ENCODE measurements around the gene ALDH7A1.

GRCh38 chr5:126527892-126528291, 67.1 kb downstream of the ALDH7A1 start:
- TF ChIP-seq, protein P1, sequence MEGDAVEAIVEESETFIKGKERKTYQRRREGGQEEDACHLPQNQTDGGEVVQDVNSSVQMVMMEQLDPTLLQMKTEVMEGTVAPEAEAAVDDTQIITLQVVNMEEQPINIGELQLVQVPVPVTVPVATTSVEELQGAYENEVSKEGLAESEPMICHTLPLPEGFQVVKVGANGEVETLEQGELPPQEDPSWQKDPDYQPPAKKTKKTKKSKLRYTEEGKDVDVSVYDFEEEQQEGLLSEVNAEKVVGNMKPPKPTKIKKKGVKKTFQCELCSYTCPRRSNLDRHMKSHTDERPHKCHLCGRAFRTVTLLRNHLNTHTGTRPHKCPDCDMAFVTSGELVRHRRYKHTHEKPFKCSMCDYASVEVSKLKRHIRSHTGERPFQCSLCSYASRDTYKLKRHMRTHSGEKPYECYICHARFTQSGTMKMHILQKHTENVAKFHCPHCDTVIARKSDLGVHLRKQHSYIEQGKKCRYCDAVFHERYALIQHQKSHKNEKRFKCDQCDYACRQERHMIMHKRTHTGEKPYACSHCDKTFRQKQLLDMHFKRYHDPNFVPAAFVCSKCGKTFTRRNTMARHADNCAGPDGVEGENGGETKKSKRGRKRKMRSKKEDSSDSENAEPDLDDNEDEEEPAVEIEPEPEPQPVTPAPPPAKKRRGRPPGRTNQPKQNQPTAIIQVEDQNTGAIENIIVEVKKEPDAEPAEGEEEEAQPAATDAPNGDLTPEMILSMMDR (IDR thresholded peaks at IDR 0.05; ENCODE audit: borderline replicate concordance, extremely low read depth, low read length, poor library complexity, severe bottlenecking): no peak
- no peak for TF ChIP-seq EZH2 (IDR thresholded peaks at IDR 0.05; ENCODE audit: borderline replicate concordance, low read depth, low read length, severe bottlenecking)

All from DND-41 (cell line).